Stimulated activated CD4-positive, alpha-beta T cell treated with anti-CD3 and anti-CD28 coated beads, Interleukin-2, amount 100 ng/mL, for 48 hours (primary cell): ENCODE data around the gene PEA15.

Experiments
- DNase-seq, 2 donors: peaks; one replicate each; pipeline ENCODE4 v3.0.0-alpha.2; 2020

The PEA15 gene

GRCh38 chr1:160186246-160186645 lies 18.9 kb upstream of the PEA15 start:
- DNase-seq = no peak

GRCh38 chr1:160186729-160187128 lies 18.5 kb upstream of the PEA15 start:
- DNase-seq = no peak

GRCh38 chr1:160187407-160187806 lies 17.8 kb upstream of the PEA15 start:
- DNase-seq = no peak

- DNase-seq = no peak
Measured at GRCh38 chr1:160188341-160188740, 16.8 kb upstream of the PEA15 start.

- no peak for DNase-seq
Measured at GRCh38 chr1:160189649-160190625, 15.2 kb upstream of the PEA15 start, which contains the start of gene CASQ1. TSS of gene CASQ1 (plus strand) at chr1:160190575. CDS start at chr1:160190752, 177 bp downstream.

GRCh38 chr1:160191756-160192155 lies 13.4 kb upstream of the PEA15 start:
- no peak for DNase-seq

GRCh38 chr1:160192234-160192633 lies 12.9 kb upstream of the PEA15 start:
- DNase-seq = no peak

- peak; percentile 85 to 88 for DNase-seq
Measured at GRCh38 chr1:160193091-160193819, 11.9 kb upstream of the PEA15 start.

GRCh38 chr1:160193832-160194736 lies 11.1 kb upstream of the PEA15 start:
- no peak for DNase-seq

- no peak for DNase-seq
Measured at GRCh38 chr1:160194737-160195059, 10.5 kb upstream of the PEA15 start.

GRCh38 chr1:160196143-160196542 lies 9.0 kb upstream of the PEA15 start:
- no peak for DNase-seq

- DNase-seq = no peak
Measured at GRCh38 chr1:160197231-160197630, 8.0 kb upstream of the PEA15 start.

- no peak for DNase-seq
Measured at GRCh38 chr1:160200786-160201185, 4.4 kb upstream of the PEA15 start.

- no peak for DNase-seq
Measured at GRCh38 chr1:160204526-160205241, 500 bp upstream of the PEA15 start.

- DNase-seq = peak; percentile 36 to 44
Measured at GRCh38 chr1:160206036-160206389, 829 bp downstream of the PEA15 start.

- no peak for DNase-seq
Measured at GRCh38 chr1:160206421-160207117, 1.4 kb downstream of the PEA15 start.

GRCh38 chr1:160207118-160207650 lies 2.0 kb downstream of the PEA15 start:
- no peak for DNase-seq

GRCh38 chr1:160207771-160208556 lies 2.8 kb downstream of the PEA15 start:
- DNase-seq = no peak

GRCh38 chr1:160208557-160209320 lies 3.6 kb downstream of the PEA15 start:
- DNase-seq = no peak
